ENCODE results near the gene BCAS3.

The BCAS3 gene

DNA sequence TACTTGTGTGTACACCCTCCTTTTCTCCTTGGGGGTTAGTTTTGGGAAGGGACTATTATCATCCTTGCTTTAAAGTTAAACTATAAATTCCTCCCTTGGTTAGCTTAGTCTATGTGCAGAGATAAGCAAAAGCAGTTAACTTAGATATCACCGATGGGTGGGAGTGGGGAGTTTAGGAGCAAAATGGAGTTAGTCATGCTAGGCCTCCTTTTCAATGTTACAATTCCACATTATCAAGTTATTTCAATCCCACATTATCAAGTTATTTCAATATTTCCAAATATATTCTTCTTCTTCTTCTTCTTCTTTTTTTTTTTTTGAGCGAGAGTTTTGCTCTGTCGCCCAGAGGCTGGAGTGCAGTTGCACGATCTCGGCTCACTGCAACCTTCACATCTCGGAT is 1.7 kb upstream of the BCAS3 start:
- no peak for DNase-seq (ENCODE audit: low read depth in 2 of 2)

DNA sequence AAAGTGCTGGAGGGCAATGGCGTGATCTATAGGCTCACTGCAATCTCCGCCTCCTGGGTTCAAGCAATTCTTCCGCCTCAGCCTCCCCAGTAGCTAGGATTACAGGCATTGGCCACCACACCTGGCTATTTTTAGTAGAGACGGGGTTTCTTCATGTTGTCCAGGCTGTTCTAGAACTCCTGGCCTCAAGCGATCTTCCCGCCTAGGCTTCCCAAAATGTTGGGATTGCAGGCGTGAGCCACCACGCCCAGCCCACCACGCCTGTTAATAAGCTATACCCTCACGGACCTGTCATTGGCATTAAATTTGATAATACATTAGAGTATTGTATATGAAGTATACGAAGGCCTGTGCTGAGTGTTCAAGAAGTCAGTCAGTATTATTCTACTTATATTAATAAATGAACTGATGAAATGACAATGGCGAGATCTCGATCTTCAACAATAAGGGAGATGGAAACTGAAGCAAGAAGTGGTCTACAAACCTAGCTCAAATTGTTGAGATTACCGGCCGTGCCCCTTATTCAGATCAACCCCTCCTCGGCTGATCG is 818 bp upstream of the BCAS3 start:
- no peak for DNase-seq (ENCODE audit: low read depth in 2 of 2)

GRCh38 chr17:60678118-60678444 is 430 bp downstream of the BCAS3 start:
- DNase-seq (ENCODE audit: low read depth in 2 of 2): no peak

DNA sequence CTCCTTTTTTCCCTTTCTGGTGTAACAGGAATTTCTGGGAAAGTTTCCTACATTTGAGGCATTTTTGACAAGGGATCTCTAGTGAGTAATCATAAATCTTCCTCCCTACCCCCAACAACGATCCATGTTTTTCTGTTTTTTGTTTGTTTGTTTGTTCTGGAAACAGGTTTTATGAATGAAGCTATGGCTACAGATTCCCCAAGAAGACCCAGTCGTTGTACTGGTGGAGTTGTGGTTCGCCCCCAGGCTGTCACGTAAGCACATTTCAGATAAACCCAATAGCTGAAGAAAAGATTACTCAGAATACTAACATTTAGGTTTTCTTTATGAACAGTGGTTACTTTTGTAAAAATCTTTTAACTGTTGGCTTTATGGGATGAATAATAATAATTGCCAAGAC is 1.6 kb downstream of the BCAS3 start:
- no peak for DNase-seq (ENCODE audit: low read depth in 2 of 2)

DNA sequence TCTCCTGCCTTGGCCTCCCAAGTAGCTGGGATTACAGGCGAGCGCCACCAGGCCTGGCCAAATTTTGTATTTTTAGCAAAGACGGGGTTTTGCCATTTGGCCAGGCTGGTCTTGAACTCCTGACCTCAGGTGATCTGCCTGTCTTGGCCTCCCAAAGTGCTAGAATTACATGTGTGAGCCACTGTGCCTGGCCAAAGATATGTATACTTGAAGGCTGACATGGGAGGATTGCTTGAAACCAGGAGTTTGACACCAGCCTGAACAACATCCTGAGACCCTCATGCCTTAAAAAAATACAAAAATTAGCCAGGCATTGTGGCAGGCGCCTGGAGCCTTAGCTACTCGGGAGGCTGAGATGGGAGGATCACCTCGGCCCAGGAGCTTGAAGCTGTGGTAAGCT is 3.1 kb downstream of the BCAS3 start:
- DNase-seq (ENCODE audit: low read depth in 2 of 2): no peak

DNA sequence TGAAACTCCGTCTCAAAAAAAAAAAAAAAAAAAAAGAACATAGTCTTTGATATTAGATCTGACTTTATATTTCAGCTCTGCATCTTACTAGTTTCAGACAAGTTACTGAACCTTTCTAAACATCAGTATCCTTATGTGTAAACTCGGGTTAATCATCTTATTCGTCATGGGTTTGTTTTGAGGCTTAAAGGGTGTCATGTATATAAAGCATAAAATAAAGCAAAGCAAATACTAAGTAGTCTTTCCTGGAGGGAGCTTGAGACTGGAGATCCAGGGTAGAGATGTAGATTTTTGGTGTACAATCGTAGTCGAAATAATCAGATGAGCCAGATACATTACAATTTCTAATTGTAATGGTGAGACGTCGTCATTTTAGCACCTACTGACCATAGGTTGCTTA is 7.8 kb downstream of the BCAS3 start:
- DNase-seq (ENCODE audit: low read depth in 2 of 2): no peak

DNA sequence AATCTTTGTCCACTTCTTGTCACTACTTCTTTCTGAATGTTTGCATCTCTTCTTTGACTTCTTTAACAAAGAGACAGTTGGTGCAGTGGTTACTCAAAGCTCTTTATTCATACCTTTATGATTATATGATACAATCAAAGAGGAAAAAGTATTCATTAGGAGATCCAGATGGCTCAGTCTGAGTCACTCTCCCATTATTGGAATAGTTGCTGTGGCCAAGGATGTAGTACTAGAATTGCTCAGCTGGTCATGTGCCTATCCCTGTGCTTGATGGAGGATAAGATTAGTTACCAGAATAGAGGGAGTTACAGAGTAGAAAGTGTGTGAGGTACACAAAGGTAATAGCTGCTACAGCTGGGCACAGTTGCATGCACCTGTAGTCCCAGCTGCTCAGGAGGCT is 18.3 kb downstream of the BCAS3 start:
- no peak for DNase-seq (ENCODE audit: low read depth in 2 of 2)

DNA sequence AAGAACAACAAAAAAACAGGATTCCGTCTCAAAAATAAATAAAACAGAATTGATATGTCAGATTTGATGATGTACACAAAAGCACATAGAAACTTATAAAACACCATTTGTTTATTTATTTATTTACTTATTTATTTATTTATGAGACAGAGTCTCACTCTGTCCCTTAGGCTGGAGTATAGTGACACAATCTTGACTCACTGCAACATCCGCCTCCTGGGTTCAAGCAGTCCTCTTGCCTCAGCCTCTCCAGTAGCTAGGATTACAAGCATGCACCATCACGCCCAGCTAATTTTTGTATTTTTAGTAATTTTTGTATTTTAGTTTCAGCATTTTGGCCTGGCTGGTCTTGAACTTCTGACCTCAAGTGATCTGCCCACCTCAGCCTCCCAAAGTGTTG is 21.4 kb downstream of the BCAS3 start:
- DNase-seq (ENCODE audit: low read depth in 2 of 2): no peak

GRCh38 chr17:60704170-60704569 is 26.5 kb downstream of the BCAS3 start:
- DNase-seq (ENCODE audit: low read depth in 2 of 2): no peak

DNA sequence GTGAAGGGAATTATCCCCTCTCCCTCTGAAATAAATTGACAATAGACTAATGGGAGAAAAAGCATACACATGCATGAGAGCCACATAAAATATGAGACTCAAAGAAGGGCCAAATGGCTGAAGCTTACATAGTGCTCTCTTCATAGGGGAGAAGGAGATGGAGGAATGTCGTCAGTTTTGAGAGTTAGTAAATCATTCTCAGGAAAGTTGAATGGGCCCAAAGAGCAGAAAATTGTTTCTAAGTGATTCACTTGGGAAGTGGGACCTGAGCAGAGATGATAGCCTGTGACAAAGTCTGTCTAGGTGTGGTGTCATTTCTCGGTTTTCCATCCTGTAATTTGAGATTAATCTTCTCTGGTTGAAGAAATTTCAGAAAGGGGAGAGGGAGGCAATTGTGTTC is 35.0 kb downstream of the BCAS3 start:
- DNase-seq (ENCODE audit: low read depth in 2 of 2): no peak

DNA sequence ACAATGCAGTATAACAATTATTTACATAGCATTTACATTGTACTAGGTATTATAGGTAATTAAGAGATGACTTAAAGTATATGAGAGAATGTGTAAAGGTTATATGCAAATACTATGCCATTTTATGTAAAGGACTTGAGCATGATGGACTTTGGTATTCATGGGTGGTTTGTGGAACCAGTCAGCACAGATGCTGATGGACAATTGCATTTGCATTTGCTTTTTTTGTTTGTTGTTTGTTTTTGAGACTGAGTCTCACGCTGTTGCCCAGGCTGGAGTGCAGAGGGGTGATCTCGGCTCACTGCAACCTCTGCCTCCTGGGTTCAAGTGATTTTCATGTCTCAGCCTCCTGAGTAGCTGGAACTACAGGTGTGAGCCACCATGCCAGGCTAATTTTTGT is 36.0 kb downstream of the BCAS3 start:
- no peak for DNase-seq (ENCODE audit: low read depth in 2 of 2)

GRCh38 chr17:60716766-60717165 is 39.1 kb downstream of the BCAS3 start:
- no peak for DNase-seq (ENCODE audit: low read depth in 2 of 2)

DNA sequence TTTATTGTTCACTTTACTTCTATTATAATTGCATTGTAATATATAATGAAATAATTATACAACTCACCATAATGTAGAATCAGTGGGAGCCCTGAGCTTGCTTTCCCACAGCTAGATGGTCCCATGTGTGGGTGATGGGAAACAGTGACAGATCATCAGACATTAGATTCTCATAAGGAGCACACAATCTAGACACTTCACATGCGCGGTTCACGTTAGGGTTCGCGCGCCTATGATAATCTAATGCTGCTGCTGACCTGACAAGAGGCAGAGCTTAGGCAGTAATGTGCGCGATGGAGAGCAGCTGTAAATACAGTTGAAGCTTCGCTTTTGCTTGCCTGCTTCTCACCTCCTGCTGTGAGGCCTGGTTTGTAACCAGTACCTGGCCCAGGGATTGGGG is 40.2 kb downstream of the BCAS3 start:
- DNase-seq (ENCODE audit: low read depth in 2 of 2): no peak

DNA sequence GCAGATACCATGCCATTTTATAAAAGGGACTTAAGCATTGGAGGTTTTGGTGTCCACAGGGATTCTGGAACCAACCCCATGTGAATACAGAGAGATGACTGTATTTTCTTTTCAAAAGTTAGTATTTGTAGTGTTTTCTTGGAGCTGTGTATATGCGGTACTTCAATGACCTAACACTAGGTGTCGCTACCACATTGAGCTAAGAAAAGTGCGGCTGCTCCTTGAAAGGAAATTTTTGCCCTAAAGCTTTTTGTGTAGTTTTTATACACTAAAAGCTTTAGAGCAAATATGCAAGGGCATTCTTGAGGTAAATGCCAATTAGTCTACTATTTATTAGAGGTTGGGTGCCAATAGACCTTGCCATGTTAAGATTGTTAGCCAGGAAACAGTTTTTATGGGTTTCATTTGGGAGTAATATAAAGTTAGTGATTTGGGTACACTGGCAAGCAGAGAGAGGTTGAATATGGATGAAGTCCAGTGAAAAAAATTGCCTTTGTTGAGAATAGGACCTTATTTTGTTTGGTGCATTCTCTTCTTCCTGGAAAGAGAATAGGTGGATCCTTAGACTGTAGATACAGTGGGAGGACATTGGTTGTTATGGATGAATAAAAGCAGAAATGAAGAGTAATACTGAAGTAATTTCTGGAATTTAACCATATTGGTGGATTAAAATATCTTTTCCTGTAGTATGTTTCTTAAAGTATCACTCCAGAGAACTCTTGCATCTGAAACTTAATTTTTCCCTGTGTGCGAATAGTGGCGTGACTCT is 43.3 kb downstream of the BCAS3 start:
- DNase-seq (ENCODE audit: low read depth in 2 of 2): peak; percentile 30 to 31

DNA sequence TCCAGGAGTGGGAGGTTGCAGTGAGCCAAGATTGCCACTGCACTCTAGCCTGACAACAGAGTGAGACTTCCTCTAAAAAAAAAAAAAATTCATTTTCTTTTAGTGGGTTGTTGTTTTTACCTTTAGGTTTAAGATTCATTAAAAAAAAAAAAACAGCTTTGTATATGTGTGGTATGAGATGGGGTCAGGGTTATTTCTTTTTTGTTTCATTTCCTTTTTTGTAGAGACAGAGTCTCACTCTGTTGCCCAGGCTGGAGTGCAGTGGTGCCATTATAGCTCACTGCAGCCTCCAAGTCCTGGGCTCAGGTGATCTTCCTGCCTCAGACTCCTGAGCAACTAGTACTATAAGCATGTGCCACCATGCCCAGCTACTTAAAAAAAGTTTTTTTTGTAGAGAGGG is 47.0 kb downstream of the BCAS3 start:
- DNase-seq (ENCODE audit: low read depth in 2 of 2): no peak

GRCh38 chr17:60729854-60730253 is 52.2 kb downstream of the BCAS3 start:
- no peak for DNase-seq (ENCODE audit: low read depth in 2 of 2)

DNA sequence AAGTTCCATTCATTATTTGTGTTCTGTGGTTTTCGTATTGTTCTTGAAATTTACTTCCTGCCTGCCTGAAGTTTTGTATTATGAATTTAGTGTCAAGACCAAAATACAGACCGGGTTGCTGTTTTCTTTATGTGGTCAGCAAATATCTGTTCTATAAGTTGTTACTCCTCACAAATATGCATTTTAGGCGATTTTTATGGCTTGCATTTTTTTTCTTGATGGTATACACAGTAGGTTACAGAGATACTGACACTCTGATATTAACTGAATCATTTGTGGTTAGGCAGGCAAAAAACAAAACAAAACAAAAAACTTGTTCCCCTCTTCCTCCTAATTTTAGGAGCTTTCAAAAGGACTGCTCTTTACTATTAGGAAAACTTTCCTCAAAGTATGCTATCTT is 52.6 kb downstream of the BCAS3 start:
- no peak for DNase-seq (ENCODE audit: low read depth in 2 of 2)

DNA sequence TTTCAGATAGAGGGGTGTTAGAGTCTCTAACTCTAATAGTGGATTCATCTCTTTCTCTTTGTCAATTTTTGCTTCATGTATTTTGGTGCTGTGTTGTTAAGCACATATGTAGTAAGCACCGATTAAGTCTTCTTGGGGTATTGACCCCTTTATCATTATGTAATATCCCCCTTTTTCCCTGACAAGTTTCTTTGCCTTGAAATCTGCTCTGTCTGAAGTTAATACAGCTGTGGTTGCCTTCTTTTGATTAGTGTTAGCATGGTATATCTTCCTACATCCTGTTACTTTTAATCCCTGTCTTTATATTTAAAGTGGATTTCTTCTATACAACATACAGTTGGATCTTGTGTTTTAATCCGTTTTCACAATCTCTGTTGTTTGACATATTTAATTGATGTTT is 60.6 kb downstream of the BCAS3 start:
- no peak for DNase-seq (ENCODE audit: low read depth in 2 of 2)

DNA sequence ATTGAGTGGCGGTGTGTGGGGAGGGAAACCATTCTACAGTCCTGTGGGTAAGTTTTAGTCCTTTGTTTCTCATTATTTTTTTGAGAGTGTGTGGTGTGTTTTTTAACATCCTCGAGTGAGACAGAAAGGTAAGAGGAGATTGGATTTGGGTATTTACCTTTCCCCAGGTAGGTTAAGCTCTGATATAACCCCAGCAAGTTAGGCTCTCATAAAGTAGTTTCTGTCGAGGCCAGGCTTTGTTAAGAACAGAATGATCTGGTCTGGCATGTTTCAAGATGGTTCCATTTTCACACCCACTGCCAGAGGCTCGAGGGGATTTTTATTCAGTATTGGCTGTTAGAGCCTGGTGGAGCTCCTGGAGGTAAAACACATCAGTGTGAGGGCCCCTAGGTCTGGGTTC is 62.9 kb downstream of the BCAS3 start:
- DNase-seq (ENCODE audit: low read depth in 2 of 2): no peak

DNA sequence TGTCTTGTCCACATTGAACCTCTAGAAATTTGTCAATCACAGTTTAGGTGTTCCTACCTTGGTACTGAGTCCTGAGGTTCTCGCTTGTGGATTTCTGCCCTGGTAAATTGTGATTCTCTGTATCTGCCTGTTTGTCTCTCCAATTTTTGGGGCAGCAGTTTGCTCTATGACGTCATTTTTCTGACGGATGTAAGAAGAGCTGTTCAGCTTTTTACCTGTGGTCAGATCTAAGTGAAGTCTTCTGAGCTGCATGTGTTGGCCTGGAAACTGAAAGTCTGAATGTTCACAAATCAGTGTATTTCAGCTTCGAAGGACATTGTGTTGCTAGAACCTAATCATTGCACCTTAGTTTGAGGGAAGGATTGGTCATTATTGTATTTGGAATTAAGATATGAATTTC is 63.4 kb downstream of the BCAS3 start:
- no peak for DNase-seq (ENCODE audit: low read depth in 2 of 2)

DNA sequence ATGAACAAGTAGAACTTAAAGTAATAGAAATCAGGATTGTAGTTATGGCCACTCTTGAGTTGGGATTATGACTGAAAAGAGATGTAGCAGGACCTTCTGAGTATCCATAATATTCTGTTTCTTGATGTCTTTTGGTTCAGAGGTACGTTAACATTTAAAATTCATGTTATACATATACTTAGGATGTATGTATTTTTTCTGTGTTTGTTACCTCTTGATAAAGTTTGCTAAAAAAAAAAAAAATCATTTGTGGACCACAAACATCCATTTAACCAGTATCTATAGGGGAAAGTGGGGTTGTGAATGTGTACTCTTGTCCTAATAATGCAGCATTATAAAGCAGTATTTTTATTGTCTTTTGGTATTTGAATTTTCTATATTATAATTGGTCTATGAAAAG is 65.6 kb downstream of the BCAS3 start:
- DNase-seq (ENCODE audit: low read depth in 2 of 2): no peak

DNA sequence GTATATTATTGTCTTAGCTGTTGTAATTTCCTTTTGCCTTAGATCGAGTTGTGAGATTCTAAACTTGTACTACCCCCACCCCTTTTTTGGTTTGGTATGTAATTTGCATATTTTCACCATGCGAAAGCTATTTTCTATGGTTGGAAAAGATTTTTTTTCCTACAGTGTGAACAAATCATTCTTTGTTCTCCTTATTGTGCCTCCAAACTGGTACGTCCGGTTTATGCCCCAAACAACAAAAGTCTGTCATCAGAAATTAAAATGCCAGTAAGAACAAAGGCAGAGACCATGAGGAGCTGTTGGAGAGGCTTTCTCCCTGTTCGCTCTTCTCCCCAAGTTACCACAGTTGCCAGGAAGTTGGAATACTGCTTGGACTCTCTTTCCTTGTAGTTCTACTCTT is 66.1 kb downstream of the BCAS3 start:
- peak; percentile 31 to 50 for DNase-seq (ENCODE audit: low read depth in 2 of 2)

DNA sequence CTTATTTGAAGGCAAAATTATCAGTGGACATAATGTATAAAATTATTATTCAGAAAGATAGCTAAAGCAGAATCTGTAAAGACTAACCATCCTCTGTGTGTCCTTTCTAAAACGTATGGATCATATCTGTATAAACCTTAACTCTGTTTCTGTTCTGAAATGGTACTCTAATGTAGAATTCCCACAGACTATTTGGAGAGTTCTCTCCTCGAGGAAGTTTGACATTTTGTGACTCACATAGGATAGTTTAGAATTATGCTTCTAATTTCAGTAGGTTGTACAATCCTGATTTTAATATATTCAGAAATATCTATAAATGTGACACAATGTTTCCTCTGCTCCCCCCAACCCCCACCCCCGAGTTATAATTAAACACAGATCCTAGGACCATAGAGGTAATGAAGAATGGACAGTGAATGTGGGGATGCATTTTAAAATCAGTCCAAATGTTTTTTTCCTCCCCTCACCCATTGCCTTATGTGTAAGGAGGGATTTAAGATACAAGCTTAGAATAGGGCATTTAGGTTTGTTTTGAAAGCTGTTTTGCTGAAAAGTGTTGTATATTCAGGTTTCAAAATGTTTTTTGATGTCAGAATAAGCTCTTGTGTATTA is 66.8 kb downstream of the BCAS3 start:
- no peak for DNase-seq (ENCODE audit: low read depth in 2 of 2)

DNA sequence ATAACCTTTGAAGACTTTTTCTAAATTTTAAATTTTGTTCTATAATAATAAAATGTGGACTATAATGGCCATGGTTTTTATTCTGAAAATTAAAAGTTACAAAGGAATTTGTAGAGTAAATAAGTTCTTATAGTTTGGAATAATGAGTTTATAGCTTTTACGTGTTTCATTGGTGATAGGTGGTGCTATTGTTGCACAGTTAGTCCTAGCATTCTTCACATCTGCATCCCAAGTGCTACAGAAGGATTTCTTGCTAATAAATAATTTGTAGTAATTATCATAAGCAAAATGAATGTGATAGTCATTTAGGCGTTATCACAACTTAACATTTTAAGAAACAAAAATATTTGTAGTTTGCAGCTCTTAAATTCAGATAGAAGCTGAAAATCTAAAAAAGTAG is 67.9 kb downstream of the BCAS3 start:
- no peak for DNase-seq (ENCODE audit: low read depth in 2 of 2)
